GM20431 (cell line): ENCODE results near the gene IQCF2.
"Not testable (repeated sequence)": the region's sequence is repeated elsewhere in the genome, so short reads cannot be mapped to it uniquely, and the experiment has no call there.

Experiments used
- in situ Hi-C: fragments of 300-500 bp; cut with MseI, MboI; formaldehyde crosslinking; loops from one replicate; pipeline ENCODE4 v1.15.0; 2020; ENCODE audit warnings: low sequenced_read_pairs; ENCODE audit not compliant: unreplicated experiment

IQCF2 gene

GRCh38 chr3:51860703-51861665 is at the start of gene IQCF2:
IQCF2 (plus strand) TSS chr3:51861615; CDS start chr3:51861667, 52 bp downstream.
- in situ Hi-C loops: no loop called here

- in situ Hi-C loops: no loop called here
These were observed 47.9 kb upstream of the IQCF2 start for GRCh38 chr3:51813539-51813938.

GRCh38 chr3:51814034-51814433 is 47.4 kb upstream of the IQCF2 start:
- in situ Hi-C loops: no loop called here

- in situ Hi-C loops: no loop called here
These were observed 45.8 kb upstream of the IQCF2 start for GRCh38 chr3:51815614-51816013.

GRCh38 chr3:51816723-51817122 is 44.7 kb upstream of the IQCF2 start:
- in situ Hi-C loops: no loop called here

GRCh38 chr3:51817375-51817774 is 44.0 kb upstream of the IQCF2 start:
- in situ Hi-C loops: no loop called here

- in situ Hi-C loops: no loop called here
These were observed 42.3 kb upstream of the IQCF2 start for GRCh38 chr3:51819151-51819550.

- in situ Hi-C loops: no loop called here
These were observed 41.6 kb upstream of the IQCF2 start for GRCh38 chr3:51819709-51820406.

- in situ Hi-C loops: no loop called here
These were observed 33.1 kb upstream of the IQCF2 start for GRCh38 chr3:51828297-51828696.

GRCh38 chr3:51830345-51830744 is 31.1 kb upstream of the IQCF2 start:
- in situ Hi-C loops: no loop called here

- in situ Hi-C loops: no loop called here
These were observed 30.5 kb upstream of the IQCF2 start for GRCh38 chr3:51830836-51831385.

GRCh38 chr3:51836606-51837005 is 24.8 kb upstream of the IQCF2 start:
- in situ Hi-C loops: no loop called here

GRCh38 chr3:51845129-51845528 is 16.3 kb upstream of the IQCF2 start:
- in situ Hi-C loops: no loop called here

- in situ Hi-C loops: not testable (repeated sequence)
These were observed 6.0 kb upstream of the IQCF2 start for GRCh38 chr3:51855411-51855810.

- in situ Hi-C loops: no loop called here
These were observed 1.5 kb downstream of the IQCF2 start for GRCh38 chr3:51862886-51863285.

GRCh38 chr3:51868896-51869295 is 7.5 kb downstream of the IQCF2 start:
- in situ Hi-C loops: not testable (repeated sequence)

- in situ Hi-C loops: no loop called here
These were observed 7.9 kb downstream of the IQCF2 start for GRCh38 chr3:51869304-51869703.

- in situ Hi-C loops: no loop called here
These were observed 11.9 kb downstream of the IQCF2 start for GRCh38 chr3:51873253-51873766.

- in situ Hi-C loops: no loop called here
These were observed 12.5 kb downstream of the IQCF2 start for GRCh38 chr3:51873876-51874275.

- in situ Hi-C loops: no loop called here
These were observed 13.0 kb downstream of the IQCF2 start for GRCh38 chr3:51874411-51874810.

- in situ Hi-C loops: no loop called here
These were observed 13.5 kb downstream of the IQCF2 start for GRCh38 chr3:51874889-51875288.
